Upper lobe of right lung (tissue), 1 donor: ENCODE measurements around the gene SIRPD. TPM values are rescaled to one million over a fixed set of nuclear protein-coding genes. Genes with fewer than 3 reads are reported as not detected.

Experiments
- ATAC-seq: fragments of 200-7000 bp; cut with Tn5 transposase; one replicate; pipeline ENCODE4 v1.9.1; 2020; ENCODE audit warnings: mild to moderate bottlenecking, moderate library complexity
- DNase-seq: peaks from one replicate; pipeline ENCODE4 v3.0.0-alpha.2; 2020
- H3K27ac ChIP-seq: fragments of 200-600 bp; one replicate; pipeline ENCODE4 v1.8.0; 2022
- H3K27me3 ChIP-seq: fragments of 200-600 bp; one replicate; pipeline ENCODE4 v1.8.0; 2022; ENCODE audit warnings: mild to moderate bottlenecking
- H3K36me3 ChIP-seq: fragments of 200-600 bp; one replicate; pipeline ENCODE4 v1.8.0; 2022
- H3K4me1 ChIP-seq: fragments of 200-600 bp; one replicate; pipeline ENCODE4 v1.8.0; 2022
- H3K4me3 ChIP-seq: fragments of 200-600 bp; one replicate; pipeline ENCODE4 v1.8.0; 2022; ENCODE audit warnings: mild to moderate bottlenecking
- H3K9me3 ChIP-seq: fragments of 200-600 bp; one replicate; pipeline ENCODE4 v1.8.0; 2022
- intact Hi-C: fragments of 100-400 bp; cut with DNase I; formaldehyde crosslinking; loops from one replicate; pipeline ENCODE4 v1.11.0; 2022
- total RNA-seq: library from RNA; stranded (reverse); fragmentation: NEBNext Ultra II Directional; extraction: Animal tissue kit (Norgen Biotek cat#: 25700); gene quantifications from one replicate; pipeline ENCODE4 v1.2.1, GENCODE V29; 2021
- TF ChIP-seq, protein P1 (sequence below): fragments of 200-600 bp; IDR thresholded peaks from one replicate; pipeline ENCODE4 v1.8.0; 2022; ENCODE audit warnings: antibody characterized with exemption
- donor health status: DM: no; HTN: yes; CAD: no; lungs with severe emphysema.

SIRPD gene
- total RNA-seq, 1 donor from 2014 or later = 0.78 TPM

DNA sequence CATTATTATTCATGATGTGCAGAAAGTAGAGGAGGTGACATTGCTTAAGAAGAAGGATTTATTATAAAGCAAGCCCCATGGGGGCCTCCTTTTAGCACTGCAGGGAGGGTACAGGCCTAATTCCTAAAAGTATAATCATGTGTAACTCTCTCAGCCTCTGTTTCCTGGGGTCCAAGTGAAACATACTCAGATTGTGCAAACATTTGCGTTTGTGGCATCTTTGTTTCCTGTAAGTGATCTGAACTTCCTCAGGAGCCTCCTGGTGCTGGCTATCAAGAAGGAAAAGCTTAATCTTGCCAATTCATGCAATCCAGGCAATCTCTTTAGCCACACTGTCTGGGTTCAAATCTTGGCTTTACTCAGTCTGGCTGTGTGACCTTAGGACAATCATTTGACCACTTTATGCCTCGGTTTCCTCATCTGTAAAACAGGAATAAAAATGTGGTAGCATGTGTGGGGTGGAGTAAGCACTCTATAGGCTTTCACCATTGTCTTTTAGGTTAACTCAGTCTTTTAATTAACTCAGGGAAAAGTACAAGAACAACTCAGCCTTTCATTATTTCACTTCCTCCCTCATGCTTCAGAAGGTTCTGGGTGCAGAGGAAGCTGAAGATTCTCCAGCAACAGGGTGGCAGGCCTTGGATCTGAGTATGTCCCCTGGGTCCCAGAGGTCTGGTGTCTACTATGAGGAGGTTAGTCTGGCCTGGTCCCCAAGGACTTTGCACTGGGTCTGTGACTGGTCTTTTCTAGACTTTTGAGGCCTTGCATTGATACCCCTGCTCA, 65.5 kb downstream of the SIRPD start:
- no peaks in the 10 kb centered on the region for H3K36me3 ChIP-seq
- peaks cover 6% of the 10 kb centered on the region for H3K4me1 ChIP-seq
- H3K27ac ChIP-seq = peak overlapping the region; percentile 79
- TF ChIP-seq, protein P1, sequence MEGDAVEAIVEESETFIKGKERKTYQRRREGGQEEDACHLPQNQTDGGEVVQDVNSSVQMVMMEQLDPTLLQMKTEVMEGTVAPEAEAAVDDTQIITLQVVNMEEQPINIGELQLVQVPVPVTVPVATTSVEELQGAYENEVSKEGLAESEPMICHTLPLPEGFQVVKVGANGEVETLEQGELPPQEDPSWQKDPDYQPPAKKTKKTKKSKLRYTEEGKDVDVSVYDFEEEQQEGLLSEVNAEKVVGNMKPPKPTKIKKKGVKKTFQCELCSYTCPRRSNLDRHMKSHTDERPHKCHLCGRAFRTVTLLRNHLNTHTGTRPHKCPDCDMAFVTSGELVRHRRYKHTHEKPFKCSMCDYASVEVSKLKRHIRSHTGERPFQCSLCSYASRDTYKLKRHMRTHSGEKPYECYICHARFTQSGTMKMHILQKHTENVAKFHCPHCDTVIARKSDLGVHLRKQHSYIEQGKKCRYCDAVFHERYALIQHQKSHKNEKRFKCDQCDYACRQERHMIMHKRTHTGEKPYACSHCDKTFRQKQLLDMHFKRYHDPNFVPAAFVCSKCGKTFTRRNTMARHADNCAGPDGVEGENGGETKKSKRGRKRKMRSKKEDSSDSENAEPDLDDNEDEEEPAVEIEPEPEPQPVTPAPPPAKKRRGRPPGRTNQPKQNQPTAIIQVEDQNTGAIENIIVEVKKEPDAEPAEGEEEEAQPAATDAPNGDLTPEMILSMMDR = no peak
- no peaks in the 10 kb centered on the region for H3K9me3 ChIP-seq
- intact Hi-C loops = no loop called here
- H3K27me3 ChIP-seq = no peaks in the 10 kb centered on the region
- peak; percentile 9 for ATAC-seq
- DNase-seq = no peak
- no peak overlapping the region for H3K4me3 ChIP-seq

DNA sequence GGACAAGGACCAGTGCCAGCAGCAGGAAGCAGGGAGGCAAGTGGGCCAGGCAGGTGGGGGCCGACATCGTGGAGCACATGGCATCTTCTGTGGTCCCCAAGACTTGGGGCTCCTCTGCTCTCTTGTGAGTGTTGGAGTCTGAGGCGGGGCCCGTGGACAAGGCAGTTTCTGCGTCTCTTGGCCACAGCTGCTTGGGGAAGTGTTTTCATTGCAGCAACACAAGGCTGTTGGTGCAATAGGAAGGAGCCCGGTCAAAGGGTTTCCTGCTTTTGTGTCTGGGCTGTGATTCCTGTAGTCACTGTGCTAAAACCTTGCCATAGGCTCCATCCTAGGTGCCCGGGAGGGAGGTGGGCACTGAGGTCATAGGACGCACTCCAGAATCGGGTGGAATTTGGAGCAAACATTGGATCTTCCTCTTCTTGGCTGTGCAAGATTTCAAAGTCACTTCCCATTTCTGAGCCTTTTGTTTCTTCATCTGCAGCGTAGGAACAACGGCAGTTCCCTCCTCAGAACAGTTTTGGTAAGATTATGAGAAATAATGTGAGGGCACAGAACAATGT, 66.1 kb downstream of the SIRPD start, which contains the start of gene SIRPB2:
Gene SIRPB2 (minus strand): TSS at position 140 of the 560 bp plus-strand sequence. CDS start 61 bp downstream, at position 79.
- DNase-seq (peak; percentile 78), ATAC-seq (peak; percentile 81)
- TF ChIP-seq, protein P1 = no peak
- intact Hi-C loops = no loop called here
- peaks cover 6% of the 10 kb centered on the region for H3K4me1 ChIP-seq
- no peaks in the 10 kb centered on the region for H3K27me3 ChIP-seq
- peak within 1 kb of the TSS; percentile 79 for H3K27ac ChIP-seq
- H3K36me3 ChIP-seq = no peaks in the 10 kb centered on the region
- no peaks in the 10 kb centered on the region for H3K9me3 ChIP-seq
- peak within 1 kb of the TSS; percentile 36 for H3K4me3 ChIP-seq

DNA sequence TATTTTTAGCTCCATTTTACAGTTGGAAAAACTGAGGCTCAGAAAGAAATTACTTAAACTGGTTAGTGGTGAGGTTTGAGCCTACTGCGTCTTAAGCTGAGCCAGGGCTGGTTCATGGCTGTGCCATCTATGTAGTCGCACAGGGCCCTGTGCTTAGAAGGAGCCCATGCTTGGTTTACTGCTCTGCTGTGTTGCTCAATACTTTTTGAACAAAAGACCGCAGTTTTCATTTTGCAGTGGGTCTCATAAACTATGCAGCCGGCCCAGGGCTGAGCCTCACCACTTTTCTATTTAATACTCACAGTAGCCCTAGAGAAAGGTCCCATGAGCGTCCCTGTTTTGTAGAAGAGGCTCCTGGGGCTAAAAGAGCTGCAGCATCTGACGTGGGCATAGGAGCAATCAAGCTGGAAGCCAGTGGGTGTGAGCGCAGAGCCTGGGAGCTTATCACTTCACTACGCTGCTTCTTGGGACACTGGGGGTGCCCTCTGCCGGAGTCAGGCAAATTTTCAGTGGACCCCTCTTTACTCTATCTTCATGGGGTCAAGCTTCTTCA, 66.8 kb downstream of the SIRPD start:
- Histone ChIP-seq H3K4me1 (peaks cover 6% of the 10 kb centered on the region), H3K4me3 (peak overlapping the region; percentile 36), H3K36me3 (no peaks in the 10 kb centered on the region), H3K9me3 (no peaks in the 10 kb centered on the region), H3K27ac (peak overlapping the region; percentile 79), H3K27me3 (no peaks in the 10 kb centered on the region)
- DNase-seq = no peak
- TF ChIP-seq, protein P1 = no peak
- intact Hi-C loops = no loop called here
- ATAC-seq = peak; percentile 31

DNA sequence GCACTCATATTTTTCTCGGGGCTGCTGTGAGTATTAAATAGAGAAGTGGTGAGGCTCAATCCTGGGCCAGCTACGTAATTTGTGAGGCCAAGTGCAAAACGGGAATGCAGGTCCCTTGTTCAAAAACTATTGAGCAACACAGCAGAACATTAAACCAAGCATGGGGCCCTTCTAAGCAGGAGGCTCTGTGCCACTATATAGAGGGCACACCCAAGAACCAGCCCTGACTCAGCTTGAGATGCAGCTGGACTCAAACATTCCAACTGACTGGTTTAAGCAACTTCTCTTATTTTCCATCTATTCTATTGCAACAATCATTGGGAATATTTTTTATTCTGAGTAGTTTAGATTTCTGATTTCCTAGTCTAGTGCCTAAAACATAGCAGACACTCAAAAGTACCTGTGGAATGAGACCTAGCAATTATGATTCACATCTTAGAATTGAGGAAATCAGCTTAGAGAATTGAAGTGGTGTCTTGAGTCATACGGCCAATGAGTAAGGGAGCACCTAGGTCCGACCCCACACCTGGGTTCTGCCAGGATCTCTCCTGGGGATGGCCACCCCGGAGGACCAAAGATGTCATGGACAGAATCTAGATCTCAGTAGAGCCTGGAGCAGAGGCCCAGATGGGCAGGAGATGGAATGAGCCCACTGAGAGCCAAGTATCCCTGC, 67.6 kb downstream of the SIRPD start:
- peak overlapping the region; percentile 36 for H3K4me3 ChIP-seq
- TF ChIP-seq, protein P1 = no peak
- H3K36me3 ChIP-seq = no peaks in the 10 kb centered on the region
- DNase-seq = no peak
- intact Hi-C loops = no loop called here
- peaks cover 6% of the 10 kb centered on the region for H3K4me1 ChIP-seq
- H3K9me3 ChIP-seq = no peaks in the 10 kb centered on the region
- no peaks in the 10 kb centered on the region for H3K27me3 ChIP-seq
- H3K27ac ChIP-seq = peak overlapping the region; percentile 79
- peak; percentile 77 for ATAC-seq

DNA sequence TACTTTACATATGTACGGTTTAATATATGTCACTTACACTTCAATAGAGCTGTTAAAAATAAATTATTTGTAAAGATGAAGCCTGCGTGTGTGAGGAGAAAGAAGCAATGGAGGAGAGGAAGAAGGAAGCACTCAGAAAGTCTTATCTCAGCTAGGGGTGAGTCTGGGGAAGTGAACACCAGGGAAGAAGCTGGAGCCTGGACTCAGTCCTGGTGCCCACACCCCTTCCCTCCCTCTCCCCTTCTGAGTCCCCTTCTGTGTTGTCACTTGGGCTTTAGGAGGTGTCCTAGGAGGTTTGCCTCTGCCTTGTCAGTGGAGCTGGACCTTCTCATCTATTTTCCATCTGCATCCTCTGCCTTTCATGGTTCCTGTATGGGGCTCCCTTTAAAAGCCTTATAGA, 68.2 kb downstream of the SIRPD start:
- no peaks in the 10 kb centered on the region for H3K9me3 ChIP-seq
- no peaks in the 10 kb centered on the region for H3K36me3 ChIP-seq
- H3K4me1 ChIP-seq = peaks cover 6% of the 10 kb centered on the region
- H3K27ac ChIP-seq = peak overlapping the region; percentile 64
- ATAC-seq (peak; percentile 8), DNase-seq (no peak)
- peak overlapping the region; percentile 36 for H3K4me3 ChIP-seq
- TF ChIP-seq, protein P1 = no peak
- intact Hi-C loops = no loop called here
- no peaks in the 10 kb centered on the region for H3K27me3 ChIP-seq
